H4 (cell line): ENCODE results near the gene SMARCB1. TPM values are rescaled to one million over a fixed set of nuclear protein-coding genes. Genes with fewer than 3 reads are reported as not detected.

Experiments used
- DNase-seq: peaks from one replicate; pipeline ENCODE4 v3.0.0-alpha.2; 2015; ENCODE audit warnings: low spot score
- total RNA-seq: library from RNA; depleted of rRNA; stranded (reverse); fragments of >200 nt; shearing (Covaris generic); gene quantifications from 2 replicates; pipeline ENCODE4 v1.2.3, GENCODE V29; 2014

Gene SMARCB1
- total RNA-seq, 1 experiment from 2014 or later, result 50.9 TPM

DNA sequence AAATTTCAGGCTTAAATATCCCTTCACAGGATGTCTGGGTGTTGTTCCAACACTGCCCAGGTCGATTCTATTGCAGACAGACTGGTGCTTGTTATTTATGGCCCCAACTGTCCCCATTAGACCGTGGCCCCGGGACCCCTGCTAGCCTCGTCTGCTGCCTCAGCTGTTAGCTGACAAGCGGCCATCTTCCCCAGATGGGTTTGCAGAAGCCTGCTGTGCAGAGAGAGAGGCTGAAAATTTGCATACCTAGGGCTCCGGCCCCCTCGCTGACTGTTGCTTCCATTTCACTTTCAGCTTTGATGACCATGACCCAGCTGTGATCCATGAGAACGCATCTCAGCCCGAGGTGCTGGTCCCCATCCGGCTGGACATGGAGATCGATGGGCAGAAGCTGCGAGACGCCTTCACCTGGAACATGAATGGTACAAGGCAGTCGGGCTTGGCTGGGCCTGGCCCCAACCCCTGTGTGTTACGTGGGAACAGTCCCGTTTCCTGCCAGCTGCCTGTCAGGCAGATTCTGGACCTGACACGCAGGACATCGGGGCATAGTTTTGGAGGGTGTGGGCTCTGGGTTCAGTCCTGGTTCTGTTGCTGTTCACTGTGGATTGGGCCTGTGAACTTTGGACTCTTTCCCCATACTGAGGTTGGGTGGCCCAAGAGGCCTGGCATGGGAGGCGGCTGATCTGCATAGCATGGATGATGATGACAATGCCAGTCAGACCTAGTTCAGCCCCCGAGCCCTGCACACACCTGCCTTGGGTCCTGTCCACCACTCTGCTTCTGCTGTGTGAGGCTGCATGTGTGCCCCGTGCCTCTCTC lies 16.4 kb downstream of the SMARCB1 start:
- no peak for DNase-seq

DNA sequence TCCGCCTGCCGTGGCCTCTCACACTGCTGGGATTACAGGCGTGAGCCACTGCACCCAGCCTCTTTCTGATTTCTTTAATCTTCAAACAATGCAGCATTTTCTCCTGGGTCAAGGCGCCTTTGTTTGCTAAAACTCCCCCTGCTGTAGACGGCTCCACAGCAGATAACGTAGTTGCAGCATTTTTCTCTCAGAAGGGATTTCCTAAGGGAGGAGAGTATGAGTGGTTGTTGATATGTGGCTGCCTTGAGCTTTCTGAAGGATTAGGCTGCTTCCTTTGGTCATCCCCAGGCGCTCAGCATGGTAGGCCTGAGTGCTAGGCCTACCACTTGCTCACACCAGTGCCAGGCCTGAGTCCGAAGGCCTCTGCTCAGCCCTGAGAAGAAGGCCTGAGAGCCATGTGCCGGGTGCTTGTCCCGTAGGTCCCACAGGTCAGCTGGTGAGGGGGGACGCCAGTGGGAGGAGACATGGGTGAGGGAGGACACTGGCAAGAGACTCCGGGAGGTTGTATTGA lies 18.1 kb downstream of the SMARCB1 start:
- DNase-seq, result no peak

DNA sequence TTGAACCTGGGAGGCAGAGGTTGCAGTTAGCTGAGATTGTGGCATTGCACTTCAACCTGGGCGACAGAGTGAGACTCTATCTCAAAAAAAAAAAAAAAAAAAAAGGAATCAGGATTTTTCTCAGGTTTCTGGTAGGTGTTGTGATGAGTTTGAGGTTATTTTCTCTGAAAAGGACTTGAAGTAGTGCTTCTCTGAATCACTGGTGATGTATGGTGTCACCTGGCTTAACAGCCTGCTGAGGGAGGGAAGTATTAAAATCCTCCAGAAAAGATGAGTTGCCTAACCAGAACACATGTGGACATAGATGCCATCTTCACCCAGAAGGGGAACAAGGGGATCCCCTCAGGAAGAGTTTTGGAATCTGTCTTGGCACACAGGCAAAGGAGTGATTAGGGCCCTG lies 20.1 kb downstream of the SMARCB1 start:
- DNase-seq, result no peak

DNA sequence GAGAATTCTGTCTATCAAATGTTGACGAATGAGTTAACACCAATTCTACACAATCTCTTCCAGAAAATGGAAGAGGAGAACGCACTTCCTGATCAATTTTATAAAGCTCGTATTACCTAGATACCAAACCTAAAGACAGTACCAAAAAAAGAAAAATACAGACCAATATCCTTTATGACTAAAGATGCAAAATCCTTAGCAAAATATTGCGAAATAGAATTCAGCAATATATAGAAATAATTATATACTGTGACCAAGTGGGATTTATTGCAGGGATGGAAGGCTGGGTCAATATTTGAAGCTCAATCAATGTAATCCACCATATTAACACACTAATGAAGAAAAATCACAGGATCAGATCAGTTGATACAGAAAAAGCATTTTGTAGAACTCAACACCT lies 25.6 kb downstream of the SMARCB1 start:
- no peak for DNase-seq

DNA sequence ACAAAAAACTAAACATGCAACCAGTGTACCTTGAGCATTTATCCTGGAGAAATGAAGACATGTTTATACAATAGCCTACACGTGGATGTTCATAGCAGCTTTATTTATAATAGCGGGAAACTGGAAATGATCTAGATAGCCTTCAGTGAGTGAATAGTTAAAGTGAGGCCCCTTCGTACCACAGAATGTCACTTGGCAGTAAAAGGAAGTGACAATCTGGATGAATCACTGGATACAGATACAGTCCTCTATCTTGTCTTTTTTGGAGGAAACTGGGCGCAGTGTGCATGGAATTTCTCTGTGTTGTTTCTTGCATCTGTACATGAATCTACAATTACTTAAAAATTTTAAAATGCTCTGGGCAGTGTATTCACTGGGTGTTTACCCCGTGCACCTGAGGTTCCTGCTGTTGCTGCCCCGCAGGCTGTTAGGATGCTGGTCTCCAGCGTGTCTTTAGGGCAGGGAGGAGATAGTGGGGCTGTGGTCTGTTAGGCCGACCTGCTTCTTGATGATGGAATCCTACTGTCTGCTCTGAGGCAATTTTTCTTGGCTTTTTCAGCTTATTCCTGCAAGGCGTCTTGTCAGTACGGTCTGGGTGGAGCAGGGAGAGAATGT lies 28.9 kb downstream of the SMARCB1 start:
- no peak for DNase-seq

DNA sequence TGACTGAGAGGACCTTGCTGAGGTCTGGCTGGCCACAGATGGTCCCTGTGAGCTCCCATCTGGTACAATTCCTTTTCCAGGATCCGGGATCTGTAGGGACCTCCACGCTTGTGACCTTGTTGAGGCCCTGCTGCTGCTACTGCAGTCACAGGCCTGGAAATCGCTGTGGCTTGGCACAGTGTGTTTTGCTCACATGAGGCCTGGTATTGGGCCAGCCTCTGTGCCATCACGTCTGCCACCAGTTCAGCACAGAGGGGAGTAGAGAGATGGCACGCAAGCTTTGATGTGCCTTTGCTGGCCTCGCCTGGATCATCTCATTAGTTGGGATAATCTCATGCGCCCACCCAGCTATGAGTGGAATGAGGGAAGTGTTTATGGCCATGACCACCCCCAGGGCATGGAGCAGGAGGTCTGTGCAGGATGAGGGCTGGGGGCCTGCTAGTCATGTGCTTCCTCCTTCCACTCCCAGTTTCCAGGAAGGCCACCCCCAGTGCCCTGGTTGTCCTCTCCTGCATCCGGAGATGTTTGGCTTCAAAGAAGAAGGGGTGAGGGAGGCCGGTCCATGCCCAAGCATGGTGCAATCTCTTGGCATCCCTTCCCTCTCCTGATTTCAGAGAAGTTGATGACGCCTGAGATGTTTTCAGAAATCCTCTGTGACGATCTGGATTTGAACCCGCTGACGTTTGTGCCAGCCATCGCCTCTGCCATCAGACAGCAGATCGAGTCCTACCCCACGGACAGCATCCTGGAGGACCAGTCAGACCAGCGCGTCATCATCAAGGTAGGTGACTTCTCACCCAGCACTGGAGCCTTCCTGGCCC lies 29.6 kb downstream of the SMARCB1 start:
- no peak for DNase-seq

DNA sequence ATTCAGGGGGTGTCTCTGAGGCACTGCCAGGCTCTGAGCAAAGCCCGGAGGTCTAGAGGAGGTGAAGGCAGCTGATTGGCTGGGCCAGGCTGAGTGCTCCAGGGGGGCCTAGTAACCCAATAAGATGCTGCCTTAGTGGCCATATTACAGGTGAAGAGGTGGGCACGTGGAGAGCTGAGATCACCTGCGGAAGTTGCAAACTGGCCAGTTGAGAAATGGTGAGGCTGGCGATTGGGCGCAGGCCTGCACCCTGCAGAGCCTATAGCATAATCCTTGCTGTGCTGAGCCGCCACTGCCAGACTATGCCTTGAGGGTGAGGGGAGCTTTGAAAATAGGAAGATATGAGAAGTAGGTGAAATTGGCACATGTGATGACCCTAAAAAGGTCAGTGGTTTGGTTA lies 30.4 kb downstream of the SMARCB1 start:
- DNase-seq, result no peak

DNA sequence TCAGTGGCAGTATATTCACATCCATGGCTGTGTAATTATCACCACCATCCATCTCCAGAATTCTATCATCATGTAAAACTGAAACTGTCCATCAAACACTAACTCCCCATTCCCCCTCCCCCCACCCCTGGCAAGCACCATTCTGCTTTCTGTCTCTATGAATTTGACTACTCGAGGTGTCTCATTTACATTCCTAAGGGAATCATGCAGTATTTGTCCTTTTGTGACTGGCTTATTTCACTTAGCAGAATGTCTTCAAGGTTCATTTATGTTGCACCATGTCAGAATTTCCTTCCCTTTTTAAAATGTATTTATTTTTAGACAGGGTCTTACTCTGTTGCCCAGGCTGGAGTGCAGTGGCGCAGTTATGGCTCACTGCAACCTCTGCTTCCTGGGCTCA lies 31.8 kb downstream of the SMARCB1 start:
- no peak for DNase-seq

DNA sequence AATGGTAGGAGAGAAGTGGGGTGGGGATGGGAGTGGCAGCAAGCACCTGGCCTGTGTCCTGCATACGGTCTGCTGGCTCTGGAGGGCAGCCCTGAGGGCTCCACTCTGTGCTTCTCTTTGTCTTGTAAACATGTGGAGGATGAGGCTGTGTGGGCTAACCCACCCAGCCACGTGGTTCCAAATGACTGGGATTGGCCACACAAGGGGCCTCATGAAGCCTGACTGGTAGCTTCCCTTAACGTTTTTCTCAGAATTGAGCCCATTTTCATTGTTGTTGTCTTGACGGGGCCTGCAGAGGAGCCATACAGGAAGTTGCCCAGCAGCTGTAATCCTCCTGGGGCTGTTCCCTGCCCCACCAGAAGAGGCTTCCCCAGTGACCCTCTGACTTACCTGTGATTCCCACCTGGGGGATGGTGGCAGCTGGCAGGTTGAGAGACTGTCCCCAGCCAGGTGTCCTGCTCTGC lies 34.0 kb downstream of the SMARCB1 start:
- DNase-seq, result no peak

DNA sequence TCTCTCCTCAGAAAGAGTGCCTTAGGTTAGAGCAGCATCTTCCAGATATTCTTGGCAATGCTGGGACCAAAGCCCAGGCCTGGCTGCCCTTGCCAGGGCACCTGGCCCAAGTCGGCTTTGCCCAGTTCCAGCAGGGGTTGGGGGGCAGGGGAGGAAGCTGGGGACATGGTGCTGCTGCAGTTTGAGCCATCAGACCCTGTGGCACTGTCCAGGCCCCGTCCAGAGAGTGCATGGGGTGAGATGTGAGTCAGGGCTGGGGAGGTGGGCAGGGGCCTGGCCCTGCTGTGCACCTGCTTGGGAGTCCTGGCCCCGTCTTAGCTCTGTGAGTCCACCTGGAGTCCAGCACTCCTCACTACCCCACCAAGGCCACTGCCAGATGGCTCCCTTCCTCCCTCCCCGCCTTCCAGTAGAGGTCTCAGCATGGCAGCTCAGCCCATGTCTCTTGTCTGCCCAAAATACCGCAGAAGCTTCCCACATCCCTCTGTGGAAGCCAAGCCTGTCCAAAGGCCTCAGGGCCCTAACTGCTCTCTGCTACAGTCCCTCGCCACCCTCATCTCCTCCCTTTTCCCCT lies 35.4 kb downstream of the SMARCB1 start:
- no peak for DNase-seq

DNA sequence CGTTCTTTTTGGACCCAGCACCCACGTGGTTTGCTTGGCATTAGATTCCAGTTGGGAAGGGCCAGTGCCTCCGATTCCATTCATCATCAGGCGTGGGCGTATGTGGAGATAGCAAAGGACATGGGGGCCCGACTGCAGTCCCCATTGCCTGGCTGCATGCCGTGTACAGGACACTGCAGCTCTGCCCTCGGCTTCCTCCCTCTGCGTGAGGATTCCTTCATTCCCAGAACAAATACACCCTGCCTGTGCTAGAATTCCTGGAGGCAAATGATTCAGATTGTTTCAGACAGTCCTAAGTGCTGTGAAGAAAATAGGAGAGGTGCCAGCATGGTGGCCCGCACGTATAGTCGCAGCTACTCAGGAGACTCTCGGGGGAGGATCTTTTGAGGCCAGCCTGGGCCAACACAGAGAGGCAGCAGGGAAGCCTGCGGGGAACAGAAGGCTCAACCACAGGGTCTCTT lies 36.6 kb downstream of the SMARCB1 start:
- DNase-seq, result no peak

DNA sequence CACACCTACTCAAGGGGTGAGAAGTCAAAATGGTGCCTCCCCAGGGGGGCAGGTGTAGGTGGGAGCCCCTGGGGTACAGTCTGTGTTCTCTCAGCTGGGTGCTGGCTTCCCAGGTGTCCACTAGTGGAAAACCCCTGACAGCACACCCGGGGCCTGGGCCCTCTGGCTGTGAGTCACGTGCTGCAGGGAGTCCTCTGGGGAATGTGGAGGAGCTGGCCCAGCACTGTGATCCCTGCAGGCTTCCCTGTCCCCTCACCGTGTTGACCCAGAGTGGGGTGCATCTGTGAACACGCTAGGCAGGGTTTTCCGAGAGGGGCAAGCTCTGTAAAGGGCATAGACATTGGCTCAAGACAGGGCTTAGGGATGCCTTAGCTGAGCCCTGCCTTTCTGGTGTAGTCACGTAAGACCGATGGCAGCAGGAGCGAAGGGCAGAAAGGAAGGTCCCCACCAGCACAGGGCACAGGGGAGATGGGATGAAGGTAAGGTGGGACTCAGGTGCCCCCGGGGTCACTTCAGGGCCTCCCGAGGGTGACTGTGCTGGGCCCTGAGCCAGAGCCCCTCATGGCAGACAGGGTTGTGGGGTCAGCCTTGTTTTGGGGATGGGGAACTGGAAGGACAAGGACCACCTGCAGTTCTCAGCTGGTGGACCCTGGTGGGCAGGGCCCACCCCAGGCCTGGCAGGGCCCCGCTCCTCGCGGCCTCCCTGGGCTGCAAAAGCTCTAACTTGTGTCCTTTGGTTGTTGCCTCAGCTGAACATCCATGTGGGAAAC lies 37.9 kb downstream of the SMARCB1 start:
- no peak for DNase-seq

DNA sequence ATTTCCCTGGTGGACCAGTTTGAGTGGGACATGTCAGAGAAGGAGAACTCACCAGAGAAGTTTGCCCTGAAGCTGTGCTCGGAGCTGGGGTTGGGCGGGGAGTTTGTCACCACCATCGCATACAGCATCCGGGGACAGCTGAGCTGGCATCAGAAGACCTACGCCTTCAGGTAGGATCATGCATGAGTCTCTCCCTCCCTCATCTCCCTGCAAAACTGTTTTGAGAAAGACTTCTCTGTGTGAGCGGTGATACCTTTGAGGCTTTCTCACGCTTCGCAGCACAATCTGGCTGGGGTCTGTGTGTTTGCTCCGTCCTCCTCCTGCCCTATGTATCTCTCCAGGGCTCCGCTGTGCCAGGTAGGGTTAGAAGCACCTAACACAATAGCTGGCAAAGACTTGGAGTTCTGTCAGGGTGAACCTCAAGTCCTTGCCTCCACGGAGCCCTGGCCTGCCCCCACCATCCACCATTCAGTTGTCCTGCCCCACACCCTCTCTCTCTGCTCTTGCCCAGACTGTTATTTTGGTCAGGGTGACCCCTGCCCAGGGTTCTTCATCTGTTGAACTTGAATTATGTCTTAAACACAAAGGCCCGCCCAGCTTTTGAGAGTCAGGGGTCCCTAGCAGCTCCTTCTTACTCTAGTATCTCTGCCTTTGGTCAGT lies 38.6 kb downstream of the SMARCB1 start:
- DNase-seq, result no peak

DNA sequence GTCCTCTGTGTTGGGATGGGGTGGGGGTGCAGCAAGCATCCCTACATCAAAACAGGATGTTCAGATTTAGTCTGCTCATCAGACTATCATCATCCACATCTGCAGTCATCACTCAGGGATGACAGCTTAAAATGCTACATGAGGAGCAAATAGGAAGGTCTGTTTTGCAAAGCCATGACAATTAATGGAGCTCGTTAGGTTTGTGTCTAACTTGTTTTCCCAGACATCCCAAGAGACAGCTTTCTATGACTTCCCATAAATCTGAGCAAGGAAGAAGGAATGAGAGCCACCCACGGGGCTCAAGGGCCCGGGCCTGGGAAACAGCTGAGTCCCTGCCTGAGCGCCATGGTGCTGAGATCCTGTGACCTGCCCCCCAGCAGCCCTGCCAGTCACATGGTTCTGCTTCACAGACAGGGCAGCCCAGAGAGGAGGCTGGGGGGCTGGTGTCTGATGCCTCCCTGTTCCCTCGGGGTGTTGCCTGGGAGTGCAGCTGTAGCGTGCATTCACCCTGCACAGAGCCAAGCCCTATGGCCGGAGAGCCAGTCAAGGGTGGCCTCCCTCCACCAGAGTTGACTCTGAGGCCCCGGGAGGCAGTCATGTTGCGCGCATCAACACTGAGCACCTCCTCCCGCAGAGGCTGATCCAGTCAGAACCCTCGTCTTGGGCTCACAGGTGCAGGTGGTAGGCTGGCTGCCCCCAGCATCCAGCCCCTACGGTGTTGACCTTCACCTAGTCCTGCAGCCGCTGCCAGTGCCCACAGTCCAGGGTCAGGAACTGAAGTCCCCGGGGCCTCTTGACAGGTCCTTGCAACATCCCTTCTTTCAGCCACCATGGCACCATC lies 40.0 kb downstream of the SMARCB1 start:
- DNase-seq, result no peak

DNA sequence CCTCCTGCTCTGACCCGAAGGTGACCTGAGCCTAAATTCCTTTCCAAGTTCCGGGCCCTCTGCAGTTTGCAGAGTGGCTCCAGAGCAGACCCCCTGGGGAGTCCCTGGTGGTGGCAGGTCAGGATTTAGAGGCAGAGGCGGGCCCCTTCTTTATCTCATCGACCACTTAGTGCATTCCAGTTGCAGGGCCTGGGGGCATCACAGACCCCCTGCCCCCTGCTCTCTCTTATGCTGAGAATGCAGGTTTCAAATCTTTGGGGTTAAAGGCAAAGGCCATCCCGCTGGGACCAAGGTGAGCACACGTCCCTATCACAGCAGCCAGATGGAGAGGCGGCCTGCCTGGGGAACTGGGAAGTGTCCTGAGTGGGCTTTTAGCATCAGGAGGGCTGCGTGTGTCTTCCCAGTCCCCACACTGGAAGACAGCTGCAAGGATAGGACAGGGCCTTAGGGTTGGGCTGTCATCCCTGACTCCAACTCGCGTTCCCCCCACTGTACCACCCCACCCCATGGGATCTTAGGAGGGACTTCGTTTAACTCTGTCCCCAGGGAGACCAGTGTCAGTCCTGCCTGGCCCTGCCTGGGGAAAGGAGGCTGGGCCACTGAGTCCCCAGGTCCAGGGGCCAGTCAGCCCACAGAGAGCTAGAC lies 40.7 kb downstream of the SMARCB1 start:
- DNase-seq, result no peak

DNA sequence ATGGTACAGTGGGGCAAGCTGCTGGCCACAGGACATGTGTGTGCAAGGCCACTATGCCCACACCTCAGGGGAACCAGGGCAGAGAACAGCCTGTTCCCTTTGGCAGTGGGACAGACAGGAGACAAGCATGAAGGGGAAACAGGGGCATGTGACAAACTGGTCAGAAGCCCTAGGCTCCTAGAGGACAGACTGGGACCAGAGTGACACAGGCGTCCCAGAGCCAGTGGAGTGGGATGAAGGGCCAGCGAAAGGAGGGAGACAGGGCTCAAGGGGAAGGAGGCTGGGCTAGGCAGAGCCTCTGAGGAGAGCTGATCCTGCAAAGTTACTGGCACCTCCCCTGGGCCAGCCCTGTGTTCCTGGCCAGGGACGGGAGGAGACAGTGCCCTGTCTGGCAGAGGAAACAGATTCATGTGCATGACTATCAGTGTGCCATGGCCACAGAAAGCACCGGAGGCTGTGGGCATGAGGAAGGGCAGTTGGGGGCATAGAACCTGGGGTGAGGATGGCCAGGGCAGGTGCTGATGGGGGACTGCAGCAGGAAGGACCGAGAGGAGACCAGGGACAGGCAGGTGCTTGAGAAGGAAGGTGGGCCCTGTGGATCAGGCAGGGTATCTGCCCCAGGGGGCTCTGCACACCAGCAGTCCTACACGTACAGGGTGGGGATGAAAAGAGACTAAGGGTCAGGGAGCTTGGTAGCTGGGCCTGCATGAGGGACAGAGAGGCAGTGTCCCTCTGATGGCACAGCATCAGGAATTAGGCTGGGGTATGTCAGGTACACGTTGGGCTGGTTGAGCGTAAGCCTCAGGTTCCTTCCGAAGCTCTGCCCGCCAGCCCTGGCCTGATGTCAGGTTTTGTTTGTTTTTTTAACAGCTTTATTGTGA lies 42.3 kb downstream of the SMARCB1 start:
- DNase-seq, result no peak

DNA sequence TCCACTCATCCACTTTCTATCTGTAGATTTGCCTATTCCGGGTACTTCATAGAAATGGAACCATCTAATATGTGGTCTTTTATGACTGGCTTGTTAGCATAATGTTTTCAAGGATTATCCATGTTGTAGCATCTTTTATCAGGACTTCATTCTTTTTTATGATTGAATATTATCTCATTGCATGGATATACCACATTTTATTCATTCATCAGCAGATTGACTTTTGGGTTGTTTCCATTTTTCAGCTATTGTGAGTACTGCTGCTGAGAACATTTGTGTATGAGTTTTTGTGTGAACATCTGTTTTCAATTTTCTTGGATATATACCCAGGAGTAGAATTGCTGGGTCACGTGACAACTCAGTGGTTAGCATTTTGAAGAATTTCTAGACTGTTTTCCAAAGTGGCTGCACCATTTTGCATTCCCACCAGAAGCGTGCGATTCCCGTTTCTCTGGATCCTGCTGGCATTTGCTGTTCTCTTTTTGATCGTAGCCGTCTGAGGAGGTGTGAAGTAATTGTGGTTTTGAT lies 43.1 kb downstream of the SMARCB1 start:
- DNase-seq, result peak; percentile 47

DNA sequence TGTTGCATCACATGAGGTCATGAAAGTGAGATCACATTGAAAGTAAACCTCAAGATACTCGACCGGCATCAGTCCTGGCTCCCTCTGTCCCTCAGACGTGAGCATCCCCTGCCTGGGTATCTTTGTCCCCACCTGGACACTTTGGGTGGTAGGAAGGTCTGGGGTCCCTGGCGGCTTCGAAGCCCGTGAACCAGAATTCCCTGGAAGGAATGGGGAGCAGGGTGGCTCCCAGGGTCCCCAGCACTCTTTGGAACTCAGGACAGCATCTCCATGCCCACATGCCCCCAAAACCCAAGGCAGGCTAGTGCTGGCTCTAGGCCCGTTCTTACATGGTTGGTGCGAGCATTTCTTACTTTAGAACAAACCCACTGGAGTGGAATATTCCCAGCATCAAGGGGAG lies 44.5 kb downstream of the SMARCB1 start:
- DNase-seq, result no peak
